ENCODE measurements around the gene AK9. TPM values are rescaled to one million over a fixed set of nuclear protein-coding genes. Genes with fewer than 3 reads are reported as not detected.
"Not testable (repeated sequence)": the region's sequence is repeated elsewhere in the genome, so short reads cannot be mapped to it uniquely, and the experiment has no call there.

The AK9 gene
- total and polyA plus RNA-seq, 4 donors: 1.1 to 5.3 (median 3.8) TPM

- Histone ChIP-seq H3K4me1 (ENCODE audit: control insufficient read depth in 4 of 4, insufficient read depth in 4 of 4, low read length in 3 of 4) (peaks cover 0 to 8% (median 7%) of the 10 kb centered on the region in 4 donors), H3K27ac (ENCODE audit: low read depth in 1 of 2, low read length in 2 of 2) (no peak overlapping the region), H3K4me3 (ENCODE audit: low read depth in 1 of 3, low read length in 3 of 3) (no peak overlapping the region), H3K27me3 (ENCODE audit: control insufficient read depth in 4 of 4, insufficient read depth in 4 of 4, low read length in 3 of 4) (no peaks in the 10 kb centered on the region), H3K36me3 (ENCODE audit: control insufficient read depth in 4 of 4, insufficient read depth in 3 of 4, low read depth in 1 of 4, low read length in 3 of 4) (no peaks in the 10 kb centered on the region), H3K9ac (ENCODE audit: low read depth in 1 of 2, low read length in 2 of 2) (no peak overlapping the region), H3K9me3 (ENCODE audit: control insufficient read depth in 4 of 4, low read length in 3 of 4) (no peaks in the 10 kb centered on the region)
- WGBS: 98% methylated on average over 1 of the region's 1 CpG
- no peak for DNase-seq (ENCODE audit: low spot score)
- no peak for TF ChIP-seq RXRA (IDR thresholded peaks at IDR 0.05)
- TF ChIP-seq JUND (IDR thresholded peaks at IDR 0.05): no peak
- TF ChIP-seq, protein P1, sequence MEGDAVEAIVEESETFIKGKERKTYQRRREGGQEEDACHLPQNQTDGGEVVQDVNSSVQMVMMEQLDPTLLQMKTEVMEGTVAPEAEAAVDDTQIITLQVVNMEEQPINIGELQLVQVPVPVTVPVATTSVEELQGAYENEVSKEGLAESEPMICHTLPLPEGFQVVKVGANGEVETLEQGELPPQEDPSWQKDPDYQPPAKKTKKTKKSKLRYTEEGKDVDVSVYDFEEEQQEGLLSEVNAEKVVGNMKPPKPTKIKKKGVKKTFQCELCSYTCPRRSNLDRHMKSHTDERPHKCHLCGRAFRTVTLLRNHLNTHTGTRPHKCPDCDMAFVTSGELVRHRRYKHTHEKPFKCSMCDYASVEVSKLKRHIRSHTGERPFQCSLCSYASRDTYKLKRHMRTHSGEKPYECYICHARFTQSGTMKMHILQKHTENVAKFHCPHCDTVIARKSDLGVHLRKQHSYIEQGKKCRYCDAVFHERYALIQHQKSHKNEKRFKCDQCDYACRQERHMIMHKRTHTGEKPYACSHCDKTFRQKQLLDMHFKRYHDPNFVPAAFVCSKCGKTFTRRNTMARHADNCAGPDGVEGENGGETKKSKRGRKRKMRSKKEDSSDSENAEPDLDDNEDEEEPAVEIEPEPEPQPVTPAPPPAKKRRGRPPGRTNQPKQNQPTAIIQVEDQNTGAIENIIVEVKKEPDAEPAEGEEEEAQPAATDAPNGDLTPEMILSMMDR (IDR thresholded peaks at IDR 0.05; ENCODE audit: low read depth, low read length, missing input control): no peak
- TF ChIP-seq REST (IDR thresholded peaks at IDR 0.05): no peak
- no peak for TF ChIP-seq EGR1 (IDR thresholded peaks at IDR 0.05; ENCODE audit: low read depth in 2 of 2)
- TF ChIP-seq HNF4A (conservative IDR thresholded peaks at IDR 0.05): no peak
- TF ChIP-seq RAD21 (IDR thresholded peaks at IDR 0.05): no peak
- TF ChIP-seq, protein P2, sequence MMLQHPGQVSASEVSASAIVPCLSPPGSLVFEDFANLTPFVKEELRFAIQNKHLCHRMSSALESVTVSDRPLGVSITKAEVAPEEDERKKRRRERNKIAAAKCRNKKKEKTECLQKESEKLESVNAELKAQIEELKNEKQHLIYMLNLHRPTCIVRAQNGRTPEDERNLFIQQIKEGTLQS (IDR thresholded peaks at IDR 0.05): no peak
These were observed 4.3 kb downstream of the AK9 start for GRCh38 chr6:109686566-109687265.

- not testable (repeated sequence) for H3K9me3 ChIP-seq (ENCODE audit: control insufficient read depth in 4 of 4, low read length in 3 of 4); H3K4me3 ChIP-seq (ENCODE audit: low read depth in 1 of 3, low read length in 3 of 3); H3K27me3 ChIP-seq (ENCODE audit: control insufficient read depth in 4 of 4, insufficient read depth in 4 of 4, low read length in 3 of 4); H3K4me1 ChIP-seq (ENCODE audit: control insufficient read depth in 4 of 4, insufficient read depth in 4 of 4, low read length in 3 of 4); H3K27ac ChIP-seq (ENCODE audit: low read depth in 1 of 2, low read length in 2 of 2); DNase-seq (ENCODE audit: low spot score); H3K36me3 ChIP-seq (ENCODE audit: control insufficient read depth in 4 of 4, insufficient read depth in 3 of 4, low read depth in 1 of 4, low read length in 3 of 4); H3K9ac ChIP-seq (ENCODE audit: low read depth in 1 of 2, low read length in 2 of 2)
- WGBS: 76% methylated on average over 15 of the region's 15 CpGs
These were observed 12.1 kb downstream of the AK9 start for GRCh38 chr6:109678661-109679505.

DNA sequence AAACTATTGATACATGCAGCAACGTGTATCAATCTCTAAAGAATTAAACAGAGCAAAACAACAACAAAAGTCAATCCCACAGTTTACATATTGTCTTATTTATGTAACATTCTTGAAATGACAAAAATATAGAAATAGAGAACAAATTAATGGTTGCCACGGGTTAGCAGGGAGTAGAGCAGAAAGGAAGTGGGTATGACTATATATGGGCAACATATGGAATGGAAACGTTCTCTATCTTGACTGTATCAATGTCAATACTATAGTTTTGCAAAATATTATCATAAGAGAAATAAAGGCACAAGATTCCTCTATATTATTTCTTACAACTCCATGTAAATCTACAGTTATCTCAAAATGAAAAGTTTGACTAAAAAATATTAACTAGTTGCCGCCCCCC, 12.8 kb downstream of the AK9 start:
- H3K36me3 ChIP-seq (ENCODE audit: control insufficient read depth in 4 of 4, insufficient read depth in 3 of 4, low read depth in 1 of 4, low read length in 3 of 4): no peaks in the 10 kb centered on the region
- no peaks in the 10 kb centered on the region for H3K4me1 ChIP-seq (ENCODE audit: control insufficient read depth in 4 of 4, insufficient read depth in 4 of 4, low read length in 3 of 4)
- no peaks in the 10 kb centered on the region for H3K9me3 ChIP-seq (ENCODE audit: control insufficient read depth in 4 of 4, low read length in 3 of 4)
- no peak for TF ChIP-seq GABPA (IDR thresholded peaks at IDR 0.05 in 1 of 2, conservative IDR thresholded peaks at IDR 0.05 in 1 of 2)
- TF ChIP-seq HNF4G (IDR thresholded peaks at IDR 0.05): no peak
- no peak overlapping the region for H3K4me3 ChIP-seq (ENCODE audit: low read depth in 1 of 3, low read length in 3 of 3)
- DNase-seq (ENCODE audit: low spot score): no peak
- 82% methylated on average over 4 of the region's 4 CpGs for WGBS
- no peak overlapping the region for H3K27ac ChIP-seq (ENCODE audit: low read depth in 1 of 2, low read length in 2 of 2)
- H3K27me3 ChIP-seq (ENCODE audit: control insufficient read depth in 4 of 4, insufficient read depth in 4 of 4, low read length in 3 of 4): no peaks in the 10 kb centered on the region
- no peak overlapping the region for H3K9ac ChIP-seq (ENCODE audit: low read depth in 1 of 2, low read length in 2 of 2)
